ENCODE results near the gene UQCC2. TPM values are rescaled to one million over a fixed set of nuclear protein-coding genes. Genes with fewer than 3 reads are reported as not detected.

UQCC2 gene
- total RNA-seq, 1 donor from 2014 or later, result 48.7 TPM

GRCh38 chr6:33713786-33714185 is 2.3 kb upstream of the UQCC2 start:
- no peak for TF ChIP-seq CTCF (IDR thresholded peaks at IDR 0.05; ENCODE audit: partially characterized antibody, unreplicated experiment)
- H3K4me1 Mint-ChIP-seq (ENCODE audit: low read depth, unreplicated experiment), result peaks cover 25% of the 10 kb centered on the region
- H3K9me3 Mint-ChIP-seq (ENCODE audit: unreplicated experiment), result peaks cover 15% of the 10 kb centered on the region
- H3K27ac Mint-ChIP-seq (ENCODE audit: unreplicated experiment), result no peak overlapping the region
- no peak for DNase-seq
- no peaks in the 10 kb centered on the region for H3K36me3 Mint-ChIP-seq (ENCODE audit: unreplicated experiment)
- no peak overlapping the region for H3K4me3 Mint-ChIP-seq (ENCODE audit: unreplicated experiment)
- peaks cover 10% of the 10 kb centered on the region for H3K27me3 Mint-ChIP-seq (ENCODE audit: unreplicated experiment)

GRCh38 chr6:33712914-33713313 is 1.4 kb upstream of the UQCC2 start:
- Mint-ChIP-seq H3K4me1 (ENCODE audit: low read depth, unreplicated experiment) (peaks cover 27% of the 10 kb centered on the region), H3K36me3 (ENCODE audit: unreplicated experiment) (peaks cover 2% of the 10 kb centered on the region), H3K27me3 (ENCODE audit: unreplicated experiment) (peaks cover 10% of the 10 kb centered on the region), H3K27ac (ENCODE audit: unreplicated experiment) (no peak overlapping the region), H3K9me3 (ENCODE audit: unreplicated experiment) (peaks cover 15% of the 10 kb centered on the region), H3K4me3 (ENCODE audit: unreplicated experiment) (no peak overlapping the region)
- no peak for TF ChIP-seq CTCF (IDR thresholded peaks at IDR 0.05; ENCODE audit: partially characterized antibody, unreplicated experiment)
- no peak for DNase-seq

- peaks cover 7% of the 10 kb centered on the region for H3K27me3 Mint-ChIP-seq (ENCODE audit: unreplicated experiment)
- H3K36me3 Mint-ChIP-seq (ENCODE audit: unreplicated experiment), result peaks cover 5% of the 10 kb centered on the region
- H3K9me3 Mint-ChIP-seq (ENCODE audit: unreplicated experiment), result peaks cover 15% of the 10 kb centered on the region
- TF ChIP-seq CTCF (IDR thresholded peaks at IDR 0.05; ENCODE audit: partially characterized antibody, unreplicated experiment), result no peak
- peak overlapping the region; percentile 98 for H3K27ac Mint-ChIP-seq (ENCODE audit: unreplicated experiment)
- peak overlapping the region; percentile 94 for H3K4me3 Mint-ChIP-seq (ENCODE audit: unreplicated experiment)
- H3K4me1 Mint-ChIP-seq (ENCODE audit: low read depth, unreplicated experiment), result peaks cover 28% of the 10 kb centered on the region
- DNase-seq, result no peak
These were observed 991 bp downstream of the UQCC2 start for GRCh38 chr6:33710296-33711121.

- Mint-ChIP-seq H3K4me3 (ENCODE audit: unreplicated experiment) (peak overlapping the region; percentile 58), H3K9me3 (ENCODE audit: unreplicated experiment) (peaks cover 15% of the 10 kb centered on the region), H3K27ac (ENCODE audit: unreplicated experiment) (no peak overlapping the region), H3K27me3 (ENCODE audit: unreplicated experiment) (peaks cover 7% of the 10 kb centered on the region), H3K36me3 (ENCODE audit: unreplicated experiment) (peaks cover 5% of the 10 kb centered on the region), H3K4me1 (ENCODE audit: low read depth, unreplicated experiment) (peaks cover 28% of the 10 kb centered on the region)
- no peak for TF ChIP-seq CTCF (IDR thresholded peaks at IDR 0.05; ENCODE audit: partially characterized antibody, unreplicated experiment)
- no peak for DNase-seq
These were observed 1.8 kb downstream of the UQCC2 start for GRCh38 chr6:33709605-33710295.
